Natural killer cell treated with Interleukin-12 subunit alpha and Interleukin-12 subunit beta and Interleukin-15 and Interleukin-18, amount 100 ng/mL, for 72 hours (primary cell): ENCODE measurements around the gene TMEM214. TPM values are rescaled to one million over a fixed set of nuclear protein-coding genes. Genes with fewer than 3 reads are reported as not detected.

Source experiments
- ATAC-seq, 2 donors: fragments of 150-1000 bp; cut with Tn5 transposase in 1 of 2; sonication (Bioruptor Pico), chemical (Tn5 transposase) in 1 of 2; 2 replicates each; pipeline ENCODE4 v1.10.0; 2021
- DNase-seq: peaks from one replicate; pipeline ENCODE4 v3.0.0; 2022; ENCODE audit warnings: low spot score
- H3K27ac Mint-ChIP-seq, 2 donors: 1 replicate in 1 of 2; 2 replicates in 1 of 2; pipeline ENCODE4 v1.8.0; 2022; ENCODE audit warnings: mixed read lengths in 2 of 2, mild to moderate bottlenecking in 1 of 2, moderate library complexity in 1 of 2
- H3K27me3 Mint-ChIP-seq, 2 donors: 1 replicate in 1 of 2; 2 replicates in 1 of 2; pipeline ENCODE4 v1.8.0; 2022; ENCODE audit warnings: mixed read lengths in 2 of 2
- H3K36me3 Mint-ChIP-seq: one replicate; pipeline ENCODE4 v1.8.0; 2022; ENCODE audit warnings: mixed read lengths
- H3K4me1 Mint-ChIP-seq, 2 donors: 1 replicate in 1 of 2; 2 replicates in 1 of 2; pipeline ENCODE4 v1.8.0; 2022; ENCODE audit warnings: low read depth in 2 of 2, mixed read lengths in 2 of 2, mild to moderate bottlenecking in 1 of 2
- H3K4me3 Mint-ChIP-seq: one replicate; pipeline ENCODE4 v1.8.0; 2022; ENCODE audit warnings: mixed read lengths
- H3K9me3 Mint-ChIP-seq: 2 replicates; pipeline ENCODE4 v1.8.0; 2022; ENCODE audit warnings: mixed read lengths
- total RNA-seq, 2 donors: library from RNA; stranded (reverse); gene quantifications; one replicate each; pipeline ENCODE4 v1.2.3, GENCODE V29; 2022

The TMEM214 gene
- total RNA-seq, 2 donors from 2014 or later, result 132 to 176 TPM

DNA sequence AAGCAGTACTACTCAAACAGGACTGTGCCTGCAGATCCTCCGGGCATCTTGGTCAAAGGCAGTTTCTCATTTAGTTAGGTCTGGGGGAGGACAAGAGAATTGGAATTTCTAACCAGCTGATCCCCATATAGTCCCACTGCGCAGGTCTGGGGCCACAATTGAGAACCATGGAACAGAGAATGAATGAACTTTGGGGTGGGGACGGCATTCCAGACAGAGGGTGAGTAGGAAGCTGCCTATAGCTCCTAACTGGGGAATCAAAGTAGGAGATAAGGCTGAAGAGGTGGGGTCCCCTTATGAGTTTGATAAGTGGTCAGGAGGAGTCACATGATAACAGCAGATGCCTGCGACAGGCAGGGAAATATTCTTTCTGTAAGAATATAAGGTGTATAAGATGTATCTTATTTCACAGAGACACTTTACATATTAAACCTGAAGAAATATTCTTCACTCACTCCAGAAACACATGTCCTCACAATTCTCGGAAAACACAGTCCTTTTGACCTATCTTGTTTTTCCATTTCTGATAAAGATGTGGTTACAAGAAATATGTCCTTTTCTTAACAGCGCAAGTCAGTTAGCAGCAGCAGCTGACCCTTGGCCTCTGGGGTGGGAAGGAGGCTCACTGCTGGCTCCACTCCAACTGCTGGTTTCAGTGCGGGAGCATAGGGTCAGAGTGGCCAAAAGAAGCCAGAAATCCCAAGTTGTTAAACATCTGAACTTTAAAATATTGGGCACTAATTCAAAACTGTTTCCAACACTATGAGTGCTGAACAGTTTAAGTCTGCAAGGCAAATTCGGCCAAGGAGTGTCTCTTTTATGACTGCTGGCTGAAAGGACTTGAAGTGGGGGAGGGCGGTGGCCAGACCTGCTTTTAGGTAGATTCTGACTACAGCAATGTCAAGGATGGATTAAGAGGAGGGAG lies 12.6 kb upstream of the TMEM214 start:
- no peak for ATAC-seq
- Mint-ChIP-seq H3K9me3 (no peaks in the 10 kb centered on the region), H3K4me1 (no peaks in the 10 kb centered on the region), H3K27me3 (no peaks in the 10 kb centered on the region), H3K4me3 (no peak overlapping the region), H3K27ac (no peak overlapping the region), H3K36me3 (no peaks in the 10 kb centered on the region)
- DNase-seq, result no peak

- Mint-ChIP-seq H3K9me3 (no peaks in the 10 kb centered on the region), H3K27me3 (no peaks in the 10 kb centered on the region), H3K27ac (peak overlapping the region in 1 of 2 donors; percentile 64), H3K36me3 (no peaks in the 10 kb centered on the region), H3K4me1 (no peaks in the 10 kb centered on the region), H3K4me3 (no peak overlapping the region)
- DNase-seq, result no peak
- ATAC-seq, result no peak
These were observed 11.3 kb upstream of the TMEM214 start for GRCh38 chr2:27021253-27022049.

GRCh38 chr2:27023740-27024139 lies 9.0 kb upstream of the TMEM214 start:
- Mint-ChIP-seq H3K9me3 (no peaks in the 10 kb centered on the region), H3K27me3 (no peaks in the 10 kb centered on the region), H3K4me1 (peaks cover 0 to 5% of the 10 kb centered on the region in 2 donors), H3K27ac (no peak overlapping the region), H3K4me3 (no peak overlapping the region), H3K36me3 (no peaks in the 10 kb centered on the region)
- ATAC-seq, result no peak
- no peak for DNase-seq

DNA sequence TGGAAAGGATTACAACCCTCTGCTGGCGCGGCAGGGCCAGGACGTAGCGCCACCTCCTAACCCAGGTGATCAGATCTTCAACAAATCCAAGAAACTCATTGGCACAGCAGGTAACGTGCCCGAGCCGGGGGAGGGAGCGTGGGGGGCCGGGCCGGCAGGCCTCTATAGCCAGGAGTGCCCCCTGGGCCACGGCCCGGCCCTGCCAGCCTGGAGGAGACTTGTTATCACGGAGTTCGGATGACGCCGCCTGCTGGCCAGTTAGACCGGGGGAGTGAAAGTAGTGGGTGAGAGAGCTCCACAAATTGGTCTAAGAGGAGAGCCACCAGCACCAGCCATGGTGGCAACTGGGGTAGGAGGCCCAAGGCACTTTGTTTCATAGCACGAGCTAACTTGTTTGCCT lies 8.6 kb upstream of the TMEM214 start:
- Mint-ChIP-seq H3K4me1 (peaks cover 0 to 5% of the 10 kb centered on the region in 2 donors), H3K9me3 (no peaks in the 10 kb centered on the region), H3K27ac (no peak overlapping the region), H3K4me3 (no peak overlapping the region), H3K27me3 (no peaks in the 10 kb centered on the region), H3K36me3 (no peaks in the 10 kb centered on the region)
- DNase-seq, result no peak
- no peak for ATAC-seq

DNA sequence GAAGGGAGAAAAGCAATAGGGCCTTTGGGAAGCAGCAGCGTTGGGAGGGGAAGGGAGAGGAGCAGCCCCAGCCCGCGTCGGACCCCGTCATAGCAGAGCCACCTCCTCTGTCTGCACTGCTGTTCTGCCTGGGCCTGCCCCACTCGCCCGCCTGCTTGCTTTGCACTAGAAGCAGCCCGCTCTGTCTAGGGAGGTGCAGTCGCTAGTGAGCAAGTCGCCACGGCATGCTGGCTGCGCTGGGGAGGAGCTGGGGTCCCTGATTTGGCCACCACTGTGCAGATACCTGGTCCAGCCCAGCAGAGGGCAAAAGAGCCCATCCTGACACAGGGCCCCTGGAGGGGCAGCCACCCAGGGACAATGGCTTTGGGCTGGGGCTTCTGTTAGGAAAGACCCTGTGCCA lies 8.0 kb upstream of the TMEM214 start:
- Mint-ChIP-seq H3K27ac (no peak overlapping the region), H3K4me3 (no peak overlapping the region), H3K36me3 (no peaks in the 10 kb centered on the region), H3K27me3 (no peaks in the 10 kb centered on the region), H3K9me3 (no peaks in the 10 kb centered on the region), H3K4me1 (peaks cover 0 to 5% of the 10 kb centered on the region in 2 donors)
- DNase-seq (no peak), ATAC-seq (peak in 1 of 2 donors; percentile 7)

- no peak overlapping the region for H3K4me3 Mint-ChIP-seq
- ATAC-seq, result no peak
- no peak overlapping the region for H3K27ac Mint-ChIP-seq
- DNase-seq, result no peak
- peaks cover 2 to 5% of the 10 kb centered on the region in 2 donors for H3K4me1 Mint-ChIP-seq
- H3K27me3 Mint-ChIP-seq, result no peaks in the 10 kb centered on the region
- H3K36me3 Mint-ChIP-seq, result no peaks in the 10 kb centered on the region
- no peaks in the 10 kb centered on the region for H3K9me3 Mint-ChIP-seq
These were observed 7.4 kb upstream of the TMEM214 start for GRCh38 chr2:27025281-27025800.

- Mint-ChIP-seq H3K27ac (no peak overlapping the region), H3K27me3 (no peaks in the 10 kb centered on the region), H3K4me3 (no peak overlapping the region), H3K36me3 (no peaks in the 10 kb centered on the region), H3K9me3 (no peaks in the 10 kb centered on the region), H3K4me1 (peaks cover 6 to 8% of the 10 kb centered on the region in 2 donors)
- DNase-seq (no peak), ATAC-seq (no peak)
These were observed 6.6 kb upstream of the TMEM214 start for GRCh38 chr2:27025861-27026851.

- no peaks in the 10 kb centered on the region for H3K9me3 Mint-ChIP-seq
- H3K27me3 Mint-ChIP-seq, result no peaks in the 10 kb centered on the region
- DNase-seq, result no peak
- H3K27ac Mint-ChIP-seq, result no peak overlapping the region
- no peaks in the 10 kb centered on the region for H3K36me3 Mint-ChIP-seq
- H3K4me3 Mint-ChIP-seq, result no peak overlapping the region
- ATAC-seq, result no peak
- peaks cover 16 to 17% of the 10 kb centered on the region in 2 donors for H3K4me1 Mint-ChIP-seq
These were observed 5.5 kb upstream of the TMEM214 start for GRCh38 chr2:27027211-27027651.

GRCh38 chr2:27029051-27029450 lies 3.7 kb upstream of the TMEM214 start:
- Mint-ChIP-seq H3K4me3 (no peak overlapping the region), H3K4me1 (peaks cover 25 to 26% of the 10 kb centered on the region in 2 donors), H3K36me3 (no peaks in the 10 kb centered on the region), H3K9me3 (no peaks in the 10 kb centered on the region), H3K27me3 (no peaks in the 10 kb centered on the region), H3K27ac (no peak overlapping the region)
- DNase-seq (no peak), ATAC-seq (no peak)

- ATAC-seq, result peak in 1 of 2 donors; percentile 4
- Mint-ChIP-seq H3K4me3 (peak overlapping the region; percentile 97), H3K36me3 (no peaks in the 10 kb centered on the region)
These were observed 588 bp downstream of the TMEM214 start for GRCh38 chr2:27033253-27033852.

DNA sequence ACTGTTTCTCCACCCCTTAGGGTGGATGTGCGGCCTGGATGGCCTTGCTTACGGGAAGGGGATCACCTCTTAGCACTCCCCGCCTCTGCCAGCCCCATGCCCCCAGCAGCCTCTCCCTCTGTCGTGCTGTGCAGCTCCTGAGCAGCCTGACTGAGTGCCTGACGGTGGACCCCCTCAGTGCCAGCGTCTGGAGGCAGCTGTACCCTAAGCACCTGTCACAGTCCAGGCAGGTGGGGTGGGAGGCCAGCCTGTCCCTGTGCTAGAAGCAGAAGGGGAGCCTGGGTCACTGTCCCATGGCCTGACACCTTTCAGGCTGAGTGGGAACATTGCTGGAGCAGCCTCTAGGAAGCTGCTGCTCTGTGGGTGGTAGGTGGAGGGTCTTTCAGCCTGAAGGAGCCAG lies 5.2 kb downstream of the TMEM214 start:
- H3K9me3 Mint-ChIP-seq, result no peaks in the 10 kb centered on the region
- peaks cover 25 to 28% of the 10 kb centered on the region in 2 donors for H3K4me1 Mint-ChIP-seq
- no peak overlapping the region for H3K4me3 Mint-ChIP-seq
- H3K27ac Mint-ChIP-seq, result no peak overlapping the region
- ATAC-seq, result no peak
- H3K36me3 Mint-ChIP-seq, result peaks cover 19% of the 10 kb centered on the region
- no peaks in the 10 kb centered on the region for H3K27me3 Mint-ChIP-seq
- no peak for DNase-seq

More at GRCh38 chr2:27033253-27033852, 588 bp downstream of the TMEM214 start:
- H3K27ac Mint-ChIP-seq, result peak overlapping the region; percentile 80 to 95
- H3K27me3 Mint-ChIP-seq, result no peaks in the 10 kb centered on the region
- no peak for DNase-seq
- peaks cover 29 to 31% of the 10 kb centered on the region in 2 donors for H3K4me1 Mint-ChIP-seq
- no peaks in the 10 kb centered on the region for H3K9me3 Mint-ChIP-seq

DNA sequence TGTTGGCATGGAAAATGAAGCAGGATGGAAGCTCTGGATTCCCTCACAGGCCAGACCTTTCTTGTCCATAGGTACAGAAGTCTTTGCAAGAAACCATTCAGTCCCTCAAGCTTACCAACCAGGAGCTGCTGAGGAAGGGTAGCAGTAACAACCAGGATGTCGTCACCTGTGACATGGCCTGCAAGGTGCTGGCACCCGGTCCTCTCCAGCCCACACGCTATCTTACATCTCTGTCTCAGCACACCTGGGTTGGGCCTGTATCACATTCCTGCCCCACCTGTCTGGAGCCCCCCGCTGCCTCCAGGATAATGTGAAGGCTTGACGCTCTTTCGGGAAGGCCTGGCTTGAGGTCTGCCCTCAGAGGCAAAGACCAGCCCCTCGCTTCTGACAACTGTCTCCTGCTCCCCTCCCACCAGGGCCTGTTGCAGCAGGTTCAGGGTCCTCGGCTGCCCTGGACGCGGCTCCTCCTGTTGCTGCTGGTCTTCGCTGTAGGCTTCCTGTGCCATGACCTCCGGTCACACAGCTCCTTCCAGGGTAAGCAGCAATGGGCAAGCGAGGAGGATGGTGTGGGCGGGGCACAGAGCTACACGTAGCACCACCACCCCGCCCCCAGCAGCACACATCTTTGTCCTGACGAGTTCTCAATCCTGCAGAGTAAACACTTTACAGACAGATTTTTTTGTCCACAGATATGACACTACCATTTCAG lies 6.0 kb downstream of the TMEM214 start:
- H3K36me3 Mint-ChIP-seq, result peaks cover 19% of the 10 kb centered on the region

More for the DNA sequence above, 6.0 kb downstream of the TMEM214 start:
- Mint-ChIP-seq H3K27ac (no peak overlapping the region), H3K27me3 (no peaks in the 10 kb centered on the region), H3K9me3 (no peaks in the 10 kb centered on the region), H3K4me1 (peaks cover 19 to 21% of the 10 kb centered on the region in 2 donors), H3K4me3 (no peak overlapping the region)
- DNase-seq (no peak), ATAC-seq (no peak)
